CD4-positive, alpha-beta T cell treated with Interferon alpha-2 for 1 hour (primary cell): ENCODE data around the gene GPR161.
A peak's percentile ranks its signal among the peaks of the same experiment; 100 is the strongest.

Experiments
- DNase-seq, 2 donors: peaks; one replicate each; pipeline ENCODE4 v3.0.0-alpha.2; 2020 to 2022

Gene GPR161

DNA sequence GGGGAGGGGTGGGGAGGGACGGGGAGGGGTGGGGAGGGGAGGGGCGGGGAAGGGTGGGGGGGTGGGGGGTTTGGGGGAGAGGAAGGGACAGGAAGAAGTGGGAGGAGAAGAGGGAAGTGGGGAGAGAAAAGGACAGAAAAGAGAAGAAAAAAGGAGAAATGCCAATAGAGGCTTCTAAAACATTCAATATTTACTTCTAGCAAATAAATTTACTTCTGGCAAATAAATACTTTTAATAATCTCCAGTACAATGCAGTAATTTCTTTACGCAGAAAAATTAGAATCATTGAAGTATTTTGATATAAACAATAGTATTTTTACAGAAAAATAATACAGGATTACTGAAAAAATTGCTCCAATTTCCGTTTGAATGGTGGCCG lies 9.4 kb upstream of the GPR161 start:
- DNase-seq = no peak

GRCh38 chr1:168145184-168146159 lies 8.7 kb upstream of the GPR161 start:
- peak; percentile 81 to 84 for DNase-seq

GRCh38 chr1:168141871-168142385 lies 5.2 kb upstream of the GPR161 start:
- DNase-seq = no peak

- no peak for DNase-seq
These were observed 2.3 kb upstream of the GPR161 start for GRCh38 chr1:168139070-168139469.

DNA sequence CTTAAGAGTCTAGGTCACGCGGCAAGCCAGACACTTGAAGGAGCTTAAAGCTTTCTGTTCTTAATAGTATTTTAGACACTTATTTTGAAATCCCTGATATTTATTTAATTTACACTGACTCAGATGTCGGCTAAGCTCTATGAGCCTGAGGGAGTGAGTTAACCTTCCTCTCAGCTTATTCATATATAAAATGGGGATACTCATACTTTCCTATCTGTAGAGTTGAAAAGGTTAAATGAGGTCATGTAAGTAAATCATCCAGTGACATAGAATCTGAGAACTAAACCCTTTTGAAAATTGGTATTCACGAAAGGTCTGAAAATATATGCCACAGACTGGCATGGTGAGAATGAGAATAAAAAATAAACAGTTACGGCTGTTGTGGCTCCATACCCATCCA lies 1.4 kb upstream of the GPR161 start:
- DNase-seq = no peak

DNA sequence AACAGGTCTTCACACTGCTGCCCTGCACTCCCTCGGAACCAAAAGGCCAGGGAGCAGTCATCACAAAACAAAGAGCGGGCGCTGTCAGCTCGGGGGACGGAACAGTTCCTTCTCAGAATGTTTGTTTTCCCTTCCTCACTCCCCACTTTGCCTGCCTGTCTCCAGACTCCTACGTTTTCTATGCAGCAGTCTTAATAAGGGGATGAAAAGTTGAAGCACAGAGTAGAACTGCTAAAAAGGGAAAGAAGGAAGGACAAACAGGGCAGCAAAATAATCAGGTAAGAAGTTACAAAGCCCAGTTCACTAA lies 738 bp upstream of the GPR161 start:
- no peak for DNase-seq

- no peak for DNase-seq
These were observed 615 bp downstream of the GPR161 start for GRCh38 chr1:168135921-168136708.

DNA sequence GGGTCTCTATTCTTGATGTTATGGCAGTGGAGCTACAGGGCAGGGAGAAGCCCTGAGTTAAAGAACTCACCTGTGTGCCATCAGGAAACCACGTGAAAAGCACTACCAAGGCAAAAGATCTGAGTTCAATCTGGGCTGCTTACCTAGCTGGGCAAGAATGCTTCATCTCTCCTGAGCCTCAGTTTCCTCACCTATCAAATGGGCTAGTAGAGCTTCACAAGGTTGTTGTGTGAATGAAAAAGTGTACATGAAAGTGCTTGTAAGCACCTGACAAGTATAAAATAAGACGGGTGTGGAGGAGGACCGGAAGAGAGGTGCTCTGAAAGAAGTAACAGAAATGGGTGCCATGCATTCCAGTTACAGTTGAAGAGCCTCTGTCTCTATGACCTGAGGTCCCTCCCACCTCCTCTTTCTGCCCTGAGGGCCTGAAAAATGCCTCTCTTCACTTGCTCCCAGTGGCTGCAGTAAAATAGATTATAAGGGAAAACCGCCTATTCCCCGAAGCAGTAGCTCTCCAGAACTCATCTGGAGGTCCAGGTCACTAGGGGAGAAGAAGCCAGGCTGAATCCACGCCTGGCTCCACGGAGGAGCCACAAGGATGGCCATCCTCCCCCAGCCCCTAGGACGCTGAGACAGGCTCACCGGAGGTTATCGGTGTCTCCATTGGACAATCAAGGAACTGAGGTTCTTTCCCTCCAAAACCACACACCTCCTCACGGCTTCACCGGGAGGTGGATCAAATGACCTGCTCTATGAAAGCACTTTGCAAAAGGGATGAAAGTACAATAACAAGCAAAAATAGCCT lies 1.4 kb downstream of the GPR161 start:
- DNase-seq = no peak

- no peak for DNase-seq
These were observed 2.1 kb downstream of the GPR161 start for GRCh38 chr1:168134642-168135041.

DNA sequence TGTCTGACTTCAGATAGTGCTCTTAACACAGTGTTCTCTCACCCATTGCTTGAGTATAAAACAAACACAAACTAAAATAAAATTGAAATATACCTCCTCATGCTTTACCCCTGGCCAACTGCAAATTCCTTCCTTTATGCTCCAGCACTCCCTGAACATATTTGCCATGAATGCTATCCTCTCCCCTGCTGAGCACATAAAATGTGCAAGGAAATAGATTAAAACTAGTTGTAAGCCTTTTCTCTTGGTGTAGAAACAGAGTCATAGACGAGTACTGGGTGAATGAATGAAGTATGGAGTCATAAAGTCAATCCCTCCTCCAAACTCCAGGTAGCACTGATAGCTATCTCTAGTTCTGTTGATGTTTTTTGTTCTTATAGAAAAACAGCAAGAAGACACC lies 2.6 kb downstream of the GPR161 start:
- no peak for DNase-seq

- no peak for DNase-seq
These were observed 6.8 kb downstream of the GPR161 start for GRCh38 chr1:168129933-168130332.

DNA sequence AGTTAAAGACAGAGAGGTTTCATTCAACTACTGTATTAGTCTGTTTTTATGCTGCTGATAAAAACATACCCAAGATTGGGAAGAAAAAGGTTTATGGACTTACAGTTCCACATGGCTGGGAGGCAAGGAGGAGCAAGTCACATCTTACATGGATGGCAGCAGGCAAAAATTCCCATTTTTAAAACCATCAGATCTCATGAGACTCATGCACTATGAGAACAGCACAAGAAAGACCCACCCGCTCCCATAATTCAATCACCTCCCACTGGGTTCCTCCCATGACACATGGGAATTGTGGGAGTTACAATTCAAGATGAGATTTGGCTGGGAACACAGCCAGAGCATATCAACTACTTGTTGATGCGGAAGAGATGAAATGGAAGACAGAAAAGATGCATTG lies 9.2 kb downstream of the GPR161 start:
- no peak for DNase-seq

- DNase-seq = no peak
These were observed 11.7 kb downstream of the GPR161 start for GRCh38 chr1:168125051-168125450.

DNA sequence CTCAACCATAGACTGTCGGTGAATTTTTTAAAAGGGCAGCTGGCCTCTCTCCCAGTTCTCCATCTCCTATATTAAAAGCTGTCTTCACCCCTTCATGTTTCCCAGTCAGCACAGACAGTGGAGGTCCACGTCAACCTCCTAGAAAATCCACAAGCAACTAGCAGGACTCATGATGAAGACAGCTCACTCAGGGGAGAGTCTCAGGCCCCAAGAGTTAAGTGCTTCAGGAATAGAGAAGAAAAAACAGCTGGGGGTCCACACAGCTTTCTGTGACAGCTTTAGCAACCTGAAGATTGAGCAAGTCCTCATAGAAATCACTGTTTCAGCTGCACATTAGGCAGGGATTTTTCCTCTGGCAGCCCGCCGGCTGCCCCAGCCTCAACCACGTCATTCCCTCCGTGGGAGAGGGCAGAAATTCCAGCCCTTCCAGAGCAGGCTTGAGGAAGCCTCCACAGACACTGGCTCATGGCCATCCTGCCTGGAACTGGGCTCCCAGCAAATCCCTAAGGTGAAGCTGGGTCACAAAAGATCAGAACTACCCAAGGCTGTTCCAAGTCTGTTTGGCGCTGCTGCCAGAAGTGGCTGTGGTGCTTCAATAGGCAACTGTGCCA lies 15.2 kb downstream of the GPR161 start:
- DNase-seq = no peak

GRCh38 chr1:168119750-168120149 lies 17.0 kb downstream of the GPR161 start:
- no peak for DNase-seq

GRCh38 chr1:168116327-168116799 lies 20.4 kb downstream of the GPR161 start:
- DNase-seq = no peak

DNA sequence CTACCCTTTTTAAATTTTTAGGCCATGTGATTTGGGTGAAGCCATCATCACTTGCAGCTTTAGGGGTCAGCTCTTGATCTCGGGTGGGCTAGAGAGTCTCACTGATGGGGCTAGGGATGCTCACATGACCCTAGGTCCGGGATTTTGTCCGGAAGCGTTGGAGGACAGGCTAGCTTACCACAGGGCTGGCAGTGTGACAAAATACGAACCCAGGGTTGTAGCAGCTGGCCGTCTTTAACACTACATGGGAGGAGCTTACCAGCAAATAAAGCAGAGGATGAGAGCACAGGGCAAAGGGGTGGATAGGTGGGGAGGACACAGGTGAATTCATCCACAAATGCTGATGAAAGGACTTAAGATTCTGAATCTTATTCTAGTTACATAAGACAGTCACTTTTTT lies 21.9 kb downstream of the GPR161 start:
- DNase-seq = no peak

- no peak for DNase-seq
These were observed 23.9 kb downstream of the GPR161 start for GRCh38 chr1:168112673-168113305.

DNA sequence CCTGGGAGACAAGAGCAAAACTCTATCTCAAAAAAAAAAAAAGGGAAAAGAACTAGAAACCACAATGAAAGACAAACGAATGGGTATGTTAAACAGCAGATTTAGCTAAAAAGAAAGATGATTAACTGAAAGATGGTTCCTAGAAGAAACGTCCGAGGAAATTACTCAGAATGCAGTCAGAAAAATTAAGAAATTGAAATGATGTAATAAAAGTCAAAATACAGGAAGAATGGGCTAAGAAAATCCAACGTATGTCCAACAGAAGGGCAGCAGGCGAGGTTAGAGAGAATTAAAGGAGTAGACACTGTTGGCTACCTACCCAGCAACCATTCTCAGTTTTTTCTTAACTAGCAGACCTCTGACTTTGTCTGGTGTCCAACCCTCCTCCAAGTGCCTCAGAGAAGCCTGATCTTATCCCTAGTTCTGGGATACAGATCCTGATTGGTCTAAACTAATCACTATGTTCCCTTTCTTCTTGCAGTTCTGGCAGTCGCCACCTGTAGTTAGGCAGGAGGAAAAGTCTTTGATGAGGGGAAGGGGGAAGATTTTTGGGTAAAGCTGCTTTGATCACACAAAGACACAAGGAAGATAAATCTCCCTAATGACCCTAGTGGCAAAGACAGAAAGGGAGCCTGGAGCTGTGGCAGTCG lies 25.7 kb downstream of the GPR161 start:
- no peak for DNase-seq

GRCh38 chr1:168106274-168106673 lies 30.5 kb downstream of the GPR161 start:
- no peak for DNase-seq

DNA sequence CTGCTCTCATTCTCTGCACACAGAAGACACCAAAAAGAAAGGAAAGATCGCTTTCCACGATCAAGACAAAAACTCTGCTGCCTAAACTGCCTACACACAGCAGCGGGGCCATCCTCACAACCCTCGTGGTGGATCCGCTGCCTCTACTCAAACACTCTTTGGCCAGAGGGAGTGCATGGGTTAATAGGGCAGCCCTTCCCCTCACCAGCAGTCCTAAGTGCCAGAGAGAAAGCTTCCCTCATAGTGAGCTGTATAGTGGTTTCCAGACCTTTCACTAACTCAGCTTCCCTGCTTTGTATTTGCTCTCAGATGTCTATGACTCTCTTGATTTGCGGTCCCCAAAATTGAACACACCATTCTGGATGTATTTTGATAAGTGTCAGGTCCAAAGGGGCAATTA lies 30.9 kb downstream of the GPR161 start:
- no peak for DNase-seq
